Astrocyte of the spinal cord (primary cell): ENCODE results near the gene NRSN2.

Experiments
- DNase-seq: peaks from one replicate; pipeline ENCODE4 v3.0.0; 2011; ENCODE audit warnings: low read depth, low spot score
- H3K4me3 ChIP-seq: 2 replicates; pipeline ENCODE4 v1.5.1; 2011; ENCODE audit warnings: low read depth, mild to moderate bottlenecking, low read length, moderate library complexity
- in situ Hi-C: cut with HindIII; loops from 2 replicates; pipeline ENCODE4 v1.10.0; 2017; ENCODE audit warnings: low sequenced_read_pairs
- TF ChIP-seq, protein P1 (sequence below): IDR thresholded peaks from 2 replicates; pipeline ENCODE4 v1.5.1; 2012; ENCODE audit warnings: low read depth, mild to moderate bottlenecking, low read length, inconsistent platforms

NRSN2 gene

GRCh38 chr20:364905-365794 is 18.2 kb downstream of the NRSN2 start:
- in situ Hi-C loops, result no loop called here
- no peak overlapping the region for H3K4me3 ChIP-seq
- DNase-seq, result no peak
- TF ChIP-seq, protein P1, sequence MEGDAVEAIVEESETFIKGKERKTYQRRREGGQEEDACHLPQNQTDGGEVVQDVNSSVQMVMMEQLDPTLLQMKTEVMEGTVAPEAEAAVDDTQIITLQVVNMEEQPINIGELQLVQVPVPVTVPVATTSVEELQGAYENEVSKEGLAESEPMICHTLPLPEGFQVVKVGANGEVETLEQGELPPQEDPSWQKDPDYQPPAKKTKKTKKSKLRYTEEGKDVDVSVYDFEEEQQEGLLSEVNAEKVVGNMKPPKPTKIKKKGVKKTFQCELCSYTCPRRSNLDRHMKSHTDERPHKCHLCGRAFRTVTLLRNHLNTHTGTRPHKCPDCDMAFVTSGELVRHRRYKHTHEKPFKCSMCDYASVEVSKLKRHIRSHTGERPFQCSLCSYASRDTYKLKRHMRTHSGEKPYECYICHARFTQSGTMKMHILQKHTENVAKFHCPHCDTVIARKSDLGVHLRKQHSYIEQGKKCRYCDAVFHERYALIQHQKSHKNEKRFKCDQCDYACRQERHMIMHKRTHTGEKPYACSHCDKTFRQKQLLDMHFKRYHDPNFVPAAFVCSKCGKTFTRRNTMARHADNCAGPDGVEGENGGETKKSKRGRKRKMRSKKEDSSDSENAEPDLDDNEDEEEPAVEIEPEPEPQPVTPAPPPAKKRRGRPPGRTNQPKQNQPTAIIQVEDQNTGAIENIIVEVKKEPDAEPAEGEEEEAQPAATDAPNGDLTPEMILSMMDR, result no peak

DNA sequence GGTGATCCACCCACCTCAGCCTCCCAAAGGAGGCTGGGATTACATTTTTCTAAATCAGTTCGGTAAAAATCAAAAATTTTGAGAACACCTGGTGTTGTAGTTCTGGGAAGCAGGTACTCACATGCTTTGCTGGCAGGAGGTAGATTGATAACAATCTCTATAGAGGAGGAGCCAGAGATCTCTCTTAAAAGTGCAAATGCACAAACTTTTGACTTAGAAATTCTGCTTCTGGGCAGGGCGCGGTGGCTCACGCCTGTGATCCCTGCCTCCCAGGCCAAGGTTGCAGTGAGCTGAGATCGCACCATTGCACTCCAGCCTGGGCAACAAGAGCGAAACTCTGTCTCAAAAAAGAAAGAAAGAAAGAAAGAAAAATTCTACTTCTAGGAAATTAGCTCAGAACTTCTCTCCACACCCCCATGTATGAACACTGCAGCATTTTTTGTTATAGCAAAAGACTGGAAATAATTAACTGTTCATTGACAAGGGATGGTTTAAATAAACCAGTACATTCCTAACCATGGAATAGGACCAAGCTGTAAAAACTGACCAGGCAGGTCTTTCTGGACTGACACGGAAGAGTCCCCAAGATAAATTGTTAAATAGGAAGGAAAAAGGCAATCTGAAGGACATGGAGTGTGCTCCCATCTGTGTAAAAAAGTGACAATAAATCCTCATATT is 19.3 kb downstream of the NRSN2 start:
- TF ChIP-seq, protein P1, result no peak
- H3K4me3 ChIP-seq, result no peak overlapping the region
- in situ Hi-C loops, result no loop called here
- no peak for DNase-seq

- in situ Hi-C loops, result no loop called here
- no peak for DNase-seq
- TF ChIP-seq, protein P1, result no peak
- no peak overlapping the region for H3K4me3 ChIP-seq
These were observed 20.0 kb downstream of the NRSN2 start for GRCh38 chr20:366719-367485.

DNA sequence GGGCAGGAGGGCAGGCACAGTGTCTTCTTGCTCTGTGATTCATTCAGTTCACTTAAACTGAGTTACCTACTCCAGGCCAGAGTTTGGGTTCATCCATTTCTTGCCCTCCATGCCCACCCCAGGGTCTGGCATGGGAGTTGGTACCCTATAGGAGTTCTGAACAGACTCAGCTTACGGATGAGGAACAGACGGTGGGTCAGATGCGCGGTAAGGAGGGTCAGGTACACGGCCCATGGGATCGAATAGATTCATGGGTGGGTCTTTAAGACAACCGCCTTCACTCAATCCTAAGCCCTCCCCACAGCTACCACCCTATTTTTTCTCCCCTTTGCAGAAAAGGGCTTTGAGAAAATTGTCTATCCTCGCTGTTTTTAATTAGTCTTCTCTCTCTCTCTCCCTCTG is 20.6 kb downstream of the NRSN2 start:
- TF ChIP-seq, protein P1, result no peak
- H3K4me3 ChIP-seq, result no peak overlapping the region
- DNase-seq, result no peak
- in situ Hi-C loops, result no loop called here

DNA sequence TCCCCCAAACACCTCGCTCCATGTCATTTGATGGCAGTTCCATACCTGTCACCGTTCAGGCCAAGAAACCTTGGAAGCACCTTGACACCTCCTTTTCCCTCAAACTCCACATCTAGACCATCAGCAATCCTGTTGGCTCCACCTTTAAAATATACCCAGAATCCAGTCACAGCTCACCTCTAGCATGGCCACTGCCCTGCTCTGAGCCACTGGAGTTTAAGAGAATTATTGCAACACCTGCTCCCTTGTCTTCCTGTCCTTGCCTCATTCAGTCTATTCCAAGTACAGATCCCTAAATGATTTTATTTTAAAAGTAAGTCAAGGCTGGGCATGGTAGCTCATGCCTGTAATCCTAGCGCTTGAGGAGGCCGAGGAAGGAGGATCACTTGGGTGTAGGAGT is 22.0 kb downstream of the NRSN2 start:
- H3K4me3 ChIP-seq, result no peak overlapping the region
- TF ChIP-seq, protein P1, result no peak
- in situ Hi-C loops, result no loop called here
- no peak for DNase-seq

DNA sequence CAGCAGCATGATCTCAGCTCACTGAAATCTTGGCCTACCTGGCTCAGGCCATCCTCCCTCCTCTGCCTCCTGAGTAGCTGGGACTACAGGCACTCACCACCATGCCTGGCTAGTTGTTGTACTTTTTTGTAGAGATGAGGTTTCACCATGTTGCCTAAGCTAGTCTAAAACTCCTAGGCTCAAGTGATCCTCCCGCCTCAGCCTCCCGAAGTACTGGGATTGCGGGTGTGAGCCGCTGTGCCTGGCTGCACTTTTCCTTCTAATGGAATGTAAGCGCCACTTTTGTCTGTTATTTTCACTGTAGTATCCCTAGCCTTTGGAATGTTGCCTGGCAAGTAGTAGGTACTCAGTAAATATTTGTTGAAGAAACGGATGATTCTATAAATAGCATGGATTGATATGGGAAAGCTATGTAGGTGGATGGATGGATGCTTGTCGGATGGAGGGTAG is 23.3 kb downstream of the NRSN2 start:
- no peak overlapping the region for H3K4me3 ChIP-seq
- TF ChIP-seq, protein P1, result no peak
- DNase-seq, result no peak
- in situ Hi-C loops, result no loop called here
